HG03025 (cell line): ENCODE measurements around the gene CUBN.

ENCODE experiments used
- ATAC-seq: cut with Tn5 transposase; IDR thresholded peaks from one replicate; pipeline ENCODE4 v1.9.1; 2021; ENCODE audit warnings: mild to moderate bottlenecking, moderate library complexity; ENCODE audit not compliant: unreplicated experiment, low FRiP score

Gene CUBN

DNA sequence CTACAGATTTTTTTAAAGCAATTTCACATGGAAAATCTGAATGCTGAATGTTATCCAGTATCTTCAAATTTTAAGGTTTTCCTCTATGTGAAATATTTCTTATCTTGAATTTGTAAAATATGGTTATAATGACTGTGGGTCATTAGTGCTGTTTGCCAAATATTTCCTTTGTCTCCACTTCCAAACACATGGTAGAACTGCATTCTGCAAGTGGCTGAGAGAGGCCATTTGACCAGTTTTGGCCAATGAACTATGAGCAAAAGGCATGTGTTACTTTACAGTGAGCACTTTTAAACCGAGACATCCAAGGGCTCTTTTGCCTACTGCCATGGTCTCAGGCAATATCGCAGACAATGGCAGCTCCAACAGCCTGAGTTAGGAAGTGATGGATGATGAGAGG, 195.2 kb downstream of the CUBN start:
- ATAC-seq = no peak

- ATAC-seq = no peak
Measured at GRCh38 chr10:16933783-16934182, 195.8 kb downstream of the CUBN start.

GRCh38 chr10:16931930-16932329, 197.7 kb downstream of the CUBN start:
- no peak for ATAC-seq

- no peak for ATAC-seq
Measured at GRCh38 chr10:16930540-16930939, 199.1 kb downstream of the CUBN start.

DNA sequence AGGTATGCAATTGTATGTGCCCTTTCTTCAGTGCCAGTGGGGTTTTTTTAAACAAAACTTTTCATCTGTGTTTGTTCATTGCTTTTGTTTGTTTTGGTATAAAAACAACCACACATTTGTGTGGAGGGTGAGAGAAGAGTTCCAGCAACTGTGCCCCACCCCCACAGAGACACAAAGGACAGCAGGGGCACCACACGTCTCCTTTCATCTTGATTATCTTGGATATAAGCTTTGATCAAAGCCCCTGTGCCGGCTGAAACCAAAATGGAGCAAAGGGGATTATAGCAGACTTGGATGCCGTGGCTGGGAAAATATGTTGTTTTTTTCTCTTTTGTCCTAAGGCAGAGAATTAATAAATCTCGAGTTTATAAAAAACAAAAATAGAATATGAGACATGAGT, 200.5 kb downstream of the CUBN start:
- ATAC-seq = no peak

DNA sequence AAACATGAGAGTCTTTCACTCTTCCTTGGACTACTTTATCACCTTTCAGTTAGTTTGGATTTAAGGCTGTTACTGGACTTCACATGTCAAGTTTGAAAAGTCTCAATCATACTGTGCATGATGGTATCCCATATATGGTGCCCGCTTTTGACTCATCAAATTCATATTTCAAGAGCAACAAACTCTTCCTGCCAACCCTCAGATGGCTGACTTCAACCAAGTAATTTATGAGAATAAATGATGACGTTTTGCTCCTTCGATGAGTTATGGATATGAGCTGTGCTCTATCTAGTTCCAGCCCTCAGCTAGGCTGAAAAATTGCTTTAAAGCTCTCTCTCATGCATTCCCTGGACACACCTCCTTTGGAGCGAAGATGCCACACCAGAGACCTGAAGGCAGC, 202.1 kb downstream of the CUBN start:
- ATAC-seq = no peak

DNA sequence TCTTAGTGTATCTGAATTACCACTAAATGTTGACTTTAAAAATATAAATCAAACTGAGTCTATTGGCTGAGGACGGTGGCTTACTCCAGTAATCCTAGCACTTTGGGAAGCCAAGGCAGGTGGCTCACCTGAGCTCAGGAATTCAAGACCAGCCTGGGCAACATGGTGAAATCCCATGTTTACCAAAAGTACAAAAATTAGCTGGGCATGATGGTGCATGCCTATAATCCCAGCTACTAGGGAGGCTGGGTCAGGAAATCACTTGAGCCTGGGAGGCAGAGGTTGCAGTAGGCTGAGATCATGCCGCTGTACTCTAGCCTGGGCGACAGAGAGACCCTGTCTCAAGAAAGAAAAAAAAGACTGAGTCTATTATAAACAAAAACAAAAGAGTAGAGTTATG, 205.9 kb downstream of the CUBN start:
- no peak for ATAC-seq

DNA sequence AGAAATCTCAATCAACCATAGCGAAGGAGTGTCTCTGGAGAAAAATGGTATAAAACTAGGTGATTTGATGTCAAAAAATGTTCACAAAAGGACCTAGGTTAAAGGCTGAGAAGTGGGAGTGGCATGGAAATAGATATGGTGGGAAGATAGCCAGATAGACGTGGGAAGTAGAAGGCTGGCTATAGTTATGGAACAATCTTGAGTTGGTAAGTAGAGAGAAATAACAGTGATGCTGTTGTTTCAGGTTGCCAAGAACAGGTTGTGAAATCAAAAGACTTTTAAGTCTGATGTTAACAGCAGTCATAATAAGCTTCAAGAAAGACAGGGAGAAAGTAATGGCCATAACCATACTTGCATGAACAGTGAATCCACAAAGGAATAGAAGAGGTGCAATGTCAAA, 206.3 kb downstream of the CUBN start:
- ATAC-seq = no peak

- ATAC-seq = no peak
Measured at GRCh38 chr10:16919121-16919982, 210.3 kb downstream of the CUBN start.

- ATAC-seq = no peak
Measured at GRCh38 chr10:16916496-16916895, 213.1 kb downstream of the CUBN start.

GRCh38 chr10:16915300-16915699, 214.3 kb downstream of the CUBN start:
- ATAC-seq = no peak

GRCh38 chr10:16913266-16913665, 216.3 kb downstream of the CUBN start:
- no peak for ATAC-seq

GRCh38 chr10:16910793-16911164, 218.8 kb downstream of the CUBN start:
- ATAC-seq = no peak

- no peak for ATAC-seq
Measured at GRCh38 chr10:16909961-16910792, 219.4 kb downstream of the CUBN start.

GRCh38 chr10:16909271-16909767, 220.3 kb downstream of the CUBN start:
- no peak for ATAC-seq

GRCh38 chr10:16907687-16908086, 221.9 kb downstream of the CUBN start:
- no peak for ATAC-seq

DNA sequence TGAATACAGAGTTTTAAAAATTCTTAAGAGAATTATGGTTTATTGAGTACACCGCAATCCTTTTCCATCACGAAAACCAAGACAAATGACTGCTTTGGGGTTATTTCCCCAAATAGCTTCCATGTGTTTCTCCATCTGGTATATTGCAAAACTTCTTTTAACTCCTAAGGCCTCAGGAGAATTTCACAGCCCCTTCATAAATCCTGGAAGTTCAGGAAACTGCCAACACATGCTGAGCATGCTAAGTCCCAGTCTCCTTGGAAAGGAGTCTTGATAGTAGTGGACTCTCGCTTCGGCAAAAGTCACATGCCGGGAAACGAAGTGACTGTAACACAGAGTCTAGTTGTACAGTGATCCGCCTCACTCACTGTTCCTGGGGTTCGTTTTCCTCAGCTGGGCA, 224.3 kb downstream of the CUBN start:
- ATAC-seq = no peak

DNA sequence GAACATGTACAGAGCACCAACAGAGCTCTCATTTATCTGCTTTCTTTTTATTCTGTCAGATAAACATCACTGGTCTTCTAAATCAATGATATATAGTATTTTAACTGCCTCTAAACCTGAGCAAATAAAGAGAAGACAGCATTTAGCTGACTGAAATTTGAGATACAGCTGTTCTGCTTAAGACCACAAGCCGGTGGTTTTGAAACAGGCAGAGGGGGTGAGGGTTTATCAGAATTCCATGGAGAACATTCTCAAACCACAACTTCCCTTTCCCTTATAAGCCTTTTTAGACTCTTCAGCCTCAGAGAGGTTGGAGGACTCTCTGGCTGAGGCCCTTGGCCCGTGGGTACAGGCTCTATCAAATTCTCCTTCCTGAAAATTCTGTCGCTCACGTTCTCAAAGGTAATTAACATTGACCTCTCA, 225.0 kb downstream of the CUBN start:
- ATAC-seq = no peak

DNA sequence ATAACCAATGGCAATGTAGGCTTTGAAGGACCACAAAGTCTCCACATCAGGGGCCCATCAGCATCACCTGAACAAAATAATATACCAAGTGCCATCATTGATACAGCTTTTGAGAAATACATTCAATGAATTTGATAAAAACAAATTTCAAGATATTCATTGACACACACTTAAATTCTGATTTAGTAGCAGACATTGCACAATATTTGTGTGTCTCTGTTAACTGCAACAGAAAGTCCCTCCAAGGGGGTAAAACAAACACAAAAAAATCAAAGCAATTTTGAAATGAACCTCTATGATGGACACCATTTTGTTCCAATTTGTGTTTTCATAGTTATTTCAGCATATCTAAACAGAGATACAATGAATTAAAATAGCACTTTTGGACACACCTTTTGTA, 225.6 kb downstream of the CUBN start:
- no peak for ATAC-seq

GRCh38 chr10:16902606-16903005, 227.0 kb downstream of the CUBN start:
- no peak for ATAC-seq

GRCh38 chr10:16901106-16901505, 228.5 kb downstream of the CUBN start:
- ATAC-seq = no peak

GRCh38 chr10:16896993-16897392, 232.6 kb downstream of the CUBN start:
- ATAC-seq = no peak
